Measurements from ENCODE around the gene ST3GAL2.

GRCh38 chr16:70433458-70434103, 5.3 kb downstream of the ST3GAL2 start:
- no peak for TF ChIP-seq POLR2A (IDR thresholded peaks at IDR 0.05)
- TF ChIP-seq CTCF (IDR thresholded peaks at IDR 0.05): no peak
